Measurements from ENCODE around the gene MTR.
"Not testable (repeated sequence)": the region's sequence is repeated elsewhere in the genome, so short reads cannot be mapped to it uniquely, and the experiment has no call there.

MTR gene

GRCh38 chr1:236904892-236905741 is 110.0 kb downstream of the MTR start:
- no peak for DNase-seq (ENCODE audit: low read depth in 3 of 3)

GRCh38 chr1:236907205-236907604 is 112.1 kb downstream of the MTR start:
- no peak for DNase-seq (ENCODE audit: low read depth in 3 of 3)

DNA sequence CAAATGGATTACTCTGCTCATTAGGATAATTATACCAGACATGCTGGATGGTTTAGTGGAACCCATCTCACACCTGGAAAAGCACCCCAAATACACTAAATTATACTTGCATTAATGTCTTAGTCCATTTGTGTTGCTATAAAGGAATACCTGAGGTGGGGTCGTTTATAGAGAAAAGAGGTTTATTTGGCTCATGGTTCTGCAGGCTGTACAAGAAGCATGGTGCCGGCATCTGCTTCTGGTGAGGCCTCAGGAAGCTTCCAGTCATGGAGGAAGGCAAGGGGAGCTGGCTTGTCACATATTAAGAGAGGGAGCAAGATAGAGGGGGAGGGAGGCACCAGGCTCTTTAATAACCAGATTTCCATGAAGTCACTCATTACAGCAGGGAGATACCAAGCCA is 113.6 kb downstream of the MTR start:
- no peak for DNase-seq (ENCODE audit: low read depth in 3 of 3)

GRCh38 chr1:236911047-236911446 is 116.0 kb downstream of the MTR start:
- DNase-seq (ENCODE audit: low read depth in 3 of 3), result not testable (repeated sequence)

DNA sequence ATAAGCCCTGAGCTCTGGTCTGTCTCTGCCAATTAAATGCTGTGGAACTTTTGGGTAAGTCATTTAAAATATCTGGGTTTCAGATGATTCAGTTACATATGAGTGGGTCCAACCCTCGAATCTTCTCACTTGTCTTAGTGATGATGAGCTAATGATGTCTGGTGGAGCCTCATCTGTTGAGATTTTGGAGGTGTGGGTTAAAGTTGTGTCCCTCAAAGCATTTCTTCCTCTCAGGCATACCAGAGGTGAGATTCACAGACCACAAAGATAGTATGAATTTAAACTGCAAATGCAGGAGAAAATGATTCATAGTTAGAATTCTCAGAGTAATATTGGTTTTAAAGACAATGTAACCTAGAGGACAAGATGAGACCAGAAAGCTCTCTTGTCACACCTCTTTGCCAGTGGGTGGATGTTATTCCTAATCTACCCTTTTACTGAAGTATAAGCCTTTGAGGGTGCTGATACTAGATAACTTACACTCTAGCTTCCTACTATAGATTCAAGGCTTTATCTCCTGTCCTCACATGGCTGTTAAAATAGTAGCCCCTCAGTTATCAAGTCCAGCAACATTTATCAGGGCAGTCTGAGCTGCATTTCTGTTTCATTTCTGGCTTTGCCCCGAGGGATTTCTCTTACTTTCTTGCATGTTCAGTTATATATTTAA is 118.4 kb downstream of the MTR start:
- no peak for DNase-seq (ENCODE audit: low read depth in 3 of 3)

GRCh38 chr1:236914375-236914774 is 119.3 kb downstream of the MTR start:
- no peak for DNase-seq (ENCODE audit: low read depth in 3 of 3)

- no peak for DNase-seq (ENCODE audit: low read depth in 3 of 3)
Measured at GRCh38 chr1:236916131-236916800, 121.2 kb downstream of the MTR start.

GRCh38 chr1:236917448-236917847 is 122.4 kb downstream of the MTR start:
- DNase-seq (ENCODE audit: low read depth in 3 of 3), result no peak

DNA sequence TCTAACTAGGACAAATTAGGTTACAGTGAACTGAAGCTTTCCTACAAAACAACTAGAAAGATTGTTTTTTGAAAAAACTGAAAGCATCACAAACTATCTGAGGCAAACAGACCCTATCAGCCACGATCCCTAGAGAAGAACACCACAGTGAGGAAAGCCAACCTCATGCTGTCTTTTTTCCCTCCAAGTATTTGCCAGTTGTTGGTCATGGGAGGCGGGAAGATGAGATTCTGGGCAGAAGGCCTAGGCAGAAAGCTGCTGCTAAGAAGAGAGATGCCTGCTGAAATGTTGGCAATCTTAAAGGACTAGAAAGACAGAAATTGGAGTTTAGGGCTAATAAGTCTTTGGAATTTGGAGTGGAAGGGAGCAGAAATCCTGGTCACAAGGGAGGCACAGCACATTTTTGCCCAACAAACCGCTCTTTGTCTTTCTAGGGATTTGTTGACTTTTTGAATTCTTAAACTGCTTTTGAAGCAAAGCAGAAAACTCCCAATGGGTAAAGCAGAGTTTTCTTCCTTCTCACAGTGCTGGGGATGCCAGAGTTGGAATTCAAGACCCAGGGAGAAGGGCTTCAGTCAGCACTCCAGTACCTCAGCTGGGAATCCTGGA is 125.3 kb downstream of the MTR start:
- DNase-seq (ENCODE audit: low read depth in 3 of 3), result no peak

GRCh38 chr1:236921610-236922009 is 126.5 kb downstream of the MTR start:
- DNase-seq (ENCODE audit: low read depth in 3 of 3), result no peak

GRCh38 chr1:236922190-236922589 is 127.1 kb downstream of the MTR start:
- no peak for DNase-seq (ENCODE audit: low read depth in 3 of 3)

GRCh38 chr1:236925386-236925785 is 130.3 kb downstream of the MTR start:
- no peak for DNase-seq (ENCODE audit: low read depth in 3 of 3)

- DNase-seq (ENCODE audit: low read depth in 3 of 3), result no peak
Measured at GRCh38 chr1:236930503-236930902, 135.4 kb downstream of the MTR start.

DNA sequence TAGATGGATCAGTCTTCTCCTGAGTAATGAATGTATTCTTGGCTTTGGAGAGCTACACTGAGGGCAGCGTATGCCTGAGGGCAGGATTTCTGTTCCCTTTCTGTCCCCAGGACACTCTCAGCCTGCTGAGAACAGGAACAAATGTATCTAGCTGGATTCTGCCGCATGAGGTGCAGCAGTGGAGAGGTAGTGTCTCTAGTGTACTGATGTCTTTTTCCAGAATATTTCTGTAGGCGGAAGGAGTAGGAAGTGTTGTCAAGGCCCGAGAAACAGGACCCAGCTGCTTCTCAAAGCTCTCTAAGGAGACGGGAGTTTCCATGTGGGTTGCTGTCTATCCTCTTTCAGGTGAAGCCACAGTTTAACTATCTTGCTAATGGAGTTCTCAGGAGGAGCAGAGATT is 143.7 kb downstream of the MTR start:
- DNase-seq (ENCODE audit: low read depth in 3 of 3), result no peak

- DNase-seq (ENCODE audit: low read depth in 3 of 3), result no peak
Measured at GRCh38 chr1:236942431-236942830, 147.3 kb downstream of the MTR start.

DNA sequence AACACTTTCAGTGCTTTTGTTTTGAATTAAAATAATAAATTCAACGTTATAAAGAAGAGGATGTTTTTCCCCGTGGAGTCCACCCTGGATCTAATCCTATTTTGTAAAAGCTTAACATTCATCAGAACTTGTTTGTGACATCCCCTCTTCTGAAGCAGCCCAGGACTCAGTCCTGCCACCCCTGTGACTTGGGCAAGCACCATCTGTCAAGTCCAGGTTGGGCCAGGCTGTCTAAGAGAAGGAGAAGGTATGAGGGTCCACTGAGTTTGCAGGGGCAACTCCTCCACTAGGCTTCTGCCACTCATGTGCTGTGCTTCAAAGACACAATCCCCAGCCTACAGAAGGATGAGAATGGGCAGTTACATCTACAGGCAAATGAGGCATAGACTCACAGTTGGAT is 149.5 kb downstream of the MTR start:
- no peak for DNase-seq (ENCODE audit: low read depth in 3 of 3)

GRCh38 chr1:236945002-236945401 is 149.9 kb downstream of the MTR start:
- DNase-seq (ENCODE audit: low read depth in 3 of 3), result no peak

DNA sequence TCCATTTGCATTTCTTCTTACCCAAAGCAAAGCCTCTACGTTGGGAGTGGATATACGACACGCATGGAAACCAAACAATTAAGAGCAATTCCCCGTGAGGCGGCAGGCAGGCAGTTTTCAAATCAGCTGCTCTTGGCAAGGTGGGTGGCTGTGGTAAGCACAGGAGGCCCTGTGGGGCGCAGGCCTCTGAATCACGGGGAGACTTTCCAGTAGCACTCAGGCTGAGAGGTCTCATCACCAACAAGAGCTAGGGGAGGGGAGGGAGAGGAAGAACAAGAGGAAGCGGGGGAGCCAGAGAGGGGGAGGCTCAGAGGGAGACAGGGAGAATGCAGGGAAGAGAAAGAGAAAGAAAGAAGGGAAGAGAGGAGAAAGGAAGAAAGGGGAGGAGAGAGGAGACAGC is 152.7 kb downstream of the MTR start:
- DNase-seq (ENCODE audit: low read depth in 3 of 3), result no peak

- no peak for DNase-seq (ENCODE audit: low read depth in 3 of 3)
Measured at GRCh38 chr1:236948381-236948780, 153.3 kb downstream of the MTR start.

DNA sequence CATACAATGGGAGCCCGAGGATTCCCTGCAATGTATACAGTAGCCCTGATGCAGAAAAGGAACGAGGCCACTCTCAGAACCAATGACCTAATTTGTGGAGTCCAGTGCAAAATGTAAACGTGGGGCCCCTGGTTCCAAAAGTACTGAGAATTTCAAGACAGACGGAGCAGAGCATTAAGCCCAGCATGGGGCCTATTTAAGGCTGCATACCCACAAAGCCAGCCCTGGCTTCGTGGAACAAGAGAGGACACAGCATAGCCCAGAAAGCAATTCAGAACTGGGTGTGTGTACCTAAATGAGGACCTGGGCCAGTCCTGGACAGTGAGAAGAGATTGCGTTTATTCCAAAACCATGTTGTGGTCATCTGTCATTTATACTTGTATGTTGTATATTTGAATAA is 153.9 kb downstream of the MTR start:
- DNase-seq (ENCODE audit: low read depth in 3 of 3), result no peak

GRCh38 chr1:236950365-236950764 is 155.3 kb downstream of the MTR start:
- DNase-seq (ENCODE audit: low read depth in 3 of 3), result no peak

GRCh38 chr1:236951672-236952071 is 156.6 kb downstream of the MTR start:
- DNase-seq (ENCODE audit: low read depth in 3 of 3), result no peak

Measured in stimulated activated CD4-positive, alpha-beta T cell treated with anti-CD3 and anti-CD28 coated beads, TNF-alpha, amount 100 ng/mL, for 24 hours (primary cell).